ENCODE data around the gene SLC25A34.

The SLC25A34 gene

GRCh38 chr1:15777909-15778707 is 42.0 kb downstream of the SLC25A34 start:
- DNase-seq: no peak

GRCh38 chr1:15785683-15786082 is 49.6 kb downstream of the SLC25A34 start:
- DNase-seq: no peak

- no peak for DNase-seq
Measured at GRCh38 chr1:15786581-15786980, 50.5 kb downstream of the SLC25A34 start.

GRCh38 chr1:15788624-15789301 is 52.7 kb downstream of the SLC25A34 start:
- no peak for DNase-seq
